Smooth muscle cell (in vitro differentiated cells): ENCODE measurements around the gene PDE6C. TPM values are rescaled to one million over a fixed set of nuclear protein-coding genes. Genes with fewer than 3 reads are reported as not detected.

Experiments
- DNase-seq: peaks from one replicate; lab custom pipeline; 2025; ENCODE audit not compliant: unreplicated experiment; lab: John Stamatoyannopoulos, UW
- H2AFZ ChIP-seq: fragments of 200-600 bp; sonication (generic); 2 replicates; pipeline ENCODE4 v1.6.0; 2016; ENCODE audit warnings: antibody characterized with exemption, low read depth, mild to moderate bottlenecking
- H3F3A ChIP-seq: fragments of 200-600 bp; sonication (generic); 2 replicates; pipeline ENCODE4 v1.6.0; 2017; ENCODE audit warnings: antibody characterized with exemption, low read depth
- H3K27ac ChIP-seq: fragments of 200-600 bp; sonication (generic); 2 replicates; pipeline ENCODE4 v1.5.1; 2016; ENCODE audit warnings: low read depth, mild to moderate bottlenecking
- H3K27me3 ChIP-seq: fragments of 200-600 bp; sonication (generic); 2 replicates; pipeline ENCODE4 v1.6.1; 2016; ENCODE audit warnings: low read depth, mild to moderate bottlenecking
- H3K36me3 ChIP-seq: fragments of 200-600 bp; sonication (generic); 2 replicates; pipeline ENCODE4 v1.5.1; 2016; ENCODE audit warnings: low read depth
- H3K4me1 ChIP-seq: fragments of 200-600 bp; sonication (generic); 2 replicates; pipeline ENCODE4 v1.5.1; 2016; ENCODE audit warnings: low read depth
- H3K4me2 ChIP-seq: fragments of 200-600 bp; sonication (generic); 2 replicates; pipeline ENCODE4 v1.6.0; 2016; ENCODE audit warnings: mild to moderate bottlenecking
- H3K4me3 ChIP-seq: fragments of 200-600 bp; sonication (generic); 2 replicates; pipeline ENCODE4 v1.5.1; 2016; ENCODE audit warnings: mild to moderate bottlenecking
- H3K79me2 ChIP-seq: fragments of 200-600 bp; sonication (generic); 2 replicates; pipeline ENCODE4 v1.6.0; 2016; ENCODE audit warnings: low read depth, mild to moderate bottlenecking
- H3K9ac ChIP-seq: fragments of 200-600 bp; sonication (generic); 2 replicates; pipeline ENCODE4 v1.6.0; 2016; ENCODE audit warnings: low read depth
- H3K9me3 ChIP-seq: fragments of 200-600 bp; sonication (generic); replicated peaks from 2 replicates; pipeline ENCODE4 v1.5.1; 2016; ENCODE audit warnings: low read depth
- H4K20me1 ChIP-seq: fragments of 200-600 bp; sonication (generic); 2 replicates; pipeline ENCODE4 v1.6.0; 2016; ENCODE audit warnings: low read depth
- CTCF ChIP-seq: fragments of 200-600 bp; sonication (generic); IDR thresholded peaks from 2 replicates; pipeline ENCODE4 v1.5.1; 2017; ENCODE audit warnings: borderline replicate concordance, mild to moderate bottlenecking, antibody characterized with exemption; ENCODE audit not compliant: insufficient read depth, poor library complexity, severe bottlenecking
- WGBS: methylation state at CpG from one replicate; pipeline ENCODE4 v1.1.7; 2016; ENCODE audit warnings: low lambda C conversion rate; 5-methylcytosine and 5-hydroxymethylcytosine counted together
- polyA plus RNA-seq: library from polyadenylated mRNA; unstranded; fragments of >200 nt; fragmentation: Nextera tagmentation; extraction: Ambion mirVana; gene quantifications from 2 replicates; pipeline ENCODE4 v1.2.1, GENCODE V29; 2016
- total RNA-seq: library from RNA; depleted of rRNA; stranded (reverse); fragments of >200 nt; gene quantifications from 2 replicates; pipeline ENCODE4 v1.2.3, GENCODE V29; 2014

PDE6C gene
- total and polyA plus RNA-seq, 2 experiments from 2014 or later, result not detected

GRCh38 chr10:93666030-93666429, 53.7 kb downstream of the PDE6C start:
- Histone ChIP-seq H3K27ac (no peak overlapping the region), H4K20me1 (no peaks in the 10 kb centered on the region), H3K27me3 (no peaks in the 10 kb centered on the region), H3K9ac (no peak overlapping the region), H3K4me3 (no peak overlapping the region), H3F3A (no peaks in the 10 kb centered on the region), H3K79me2 (no peaks in the 10 kb centered on the region), H3K9me3 (no peaks in the 10 kb centered on the region), H3K4me1 (no peaks in the 10 kb centered on the region), H3K36me3 (peaks cover 23% of the 10 kb centered on the region), H3K4me2 (no peak overlapping the region), H2AFZ (no peak overlapping the region)
- DNase-seq, result no peak
- TF ChIP-seq CTCF, result no peak
- 98% methylated on average over 4 of the region's 4 CpGs for WGBS

- Histone ChIP-seq H3F3A (no peaks in the 10 kb centered on the region), H3K9me3 (no peaks in the 10 kb centered on the region), H3K36me3 (peaks cover 20% of the 10 kb centered on the region), H3K27me3 (no peaks in the 10 kb centered on the region), H3K4me1 (no peaks in the 10 kb centered on the region), H2AFZ (no peak overlapping the region), H3K9ac (no peak overlapping the region), H3K4me2 (no peak overlapping the region), H3K79me2 (no peaks in the 10 kb centered on the region), H4K20me1 (no peaks in the 10 kb centered on the region), H3K27ac (no peak overlapping the region), H3K4me3 (no peak overlapping the region)
- DNase-seq, result no peak
- 97% methylated on average over 3 of the region's 3 CpGs for WGBS
- no peak for TF ChIP-seq CTCF
These were observed 55.5 kb downstream of the PDE6C start for GRCh38 chr10:93667795-93668194.

- H3K4me2 ChIP-seq, result no peak overlapping the region
- H3K36me3 ChIP-seq, result peaks cover 35% of the 10 kb centered on the region
- TF ChIP-seq CTCF, result no peak
- no peak for DNase-seq
- no peak overlapping the region for H2AFZ ChIP-seq
- H3K4me3 ChIP-seq, result no peak overlapping the region
- no peaks in the 10 kb centered on the region for H3K79me2 ChIP-seq
- H3K4me1 ChIP-seq, result no peaks in the 10 kb centered on the region
- H4K20me1 ChIP-seq, result no peaks in the 10 kb centered on the region
- no peak overlapping the region for H3K9ac ChIP-seq
- no peaks in the 10 kb centered on the region for H3K9me3 ChIP-seq
- H3K27ac ChIP-seq, result no peak overlapping the region
- H3K27me3 ChIP-seq, result no peaks in the 10 kb centered on the region
- no peaks in the 10 kb centered on the region for H3F3A ChIP-seq
These were observed 58.0 kb downstream of the PDE6C start for GRCh38 chr10:93670372-93670771.

GRCh38 chr10:93671042-93671441, 58.7 kb downstream of the PDE6C start:
- WGBS, result 65% methylated on average over 2 of the region's 2 CpGs
- peak overlapping the region; percentile 1 for H3K4me2 ChIP-seq

More at GRCh38 chr10:93671042-93671441, 58.7 kb downstream of the PDE6C start:
- no peaks in the 10 kb centered on the region for H3K9me3 ChIP-seq
- no peak overlapping the region for H3K4me3 ChIP-seq
- no peak overlapping the region for H2AFZ ChIP-seq
- H3K79me2 ChIP-seq, result no peaks in the 10 kb centered on the region
- no peaks in the 10 kb centered on the region for H3K27me3 ChIP-seq
- H3K36me3 ChIP-seq, result peaks cover 33% of the 10 kb centered on the region
- TF ChIP-seq CTCF, result no peak
- DNase-seq, result no peak
- no peaks in the 10 kb centered on the region for H3K4me1 ChIP-seq
- H3K27ac ChIP-seq, result no peak overlapping the region
- no peak overlapping the region for H3K9ac ChIP-seq
- no peaks in the 10 kb centered on the region for H4K20me1 ChIP-seq
- H3F3A ChIP-seq, result no peaks in the 10 kb centered on the region
